Muscle layer of duodenum (tissue), 2 donors: Measurements from ENCODE around the gene RFX2.
"Not testable (repeated sequence)": the region's sequence is repeated elsewhere in the genome, so short reads cannot be mapped to it uniquely, and the experiment has no call there.

ENCODE experiments used
- H3K27ac ChIP-seq: one replicate; pipeline ENCODE4 v1.7.0; 2013; ENCODE audit warnings: mild to moderate bottlenecking, low read length
- H3K27me3 ChIP-seq: one replicate; pipeline ENCODE4 v1.7.0; 2013; ENCODE audit warnings: low read depth, mild to moderate bottlenecking, control low read depth, low read length
- H3K36me3 ChIP-seq, 2 donors: one replicate each; pipeline ENCODE4 v1.7.0; 2013; ENCODE audit warnings: low read length in 2 of 2, control low read depth in 1 of 2, mild to moderate bottlenecking in 1 of 2; ENCODE audit not compliant: insufficient read depth in 2 of 2, control insufficient read depth in 1 of 2
- H3K4me1 ChIP-seq, 2 donors: one replicate each; pipeline ENCODE4 v1.7.0; 2013; ENCODE audit warnings: low read length in 2 of 2, mild to moderate bottlenecking in 2 of 2, control low read depth in 1 of 2, moderate library complexity in 1 of 2; ENCODE audit not compliant: insufficient read depth in 2 of 2, control insufficient read depth in 1 of 2
- H3K4me3 ChIP-seq, 2 donors: one replicate each; pipeline ENCODE4 v1.7.0; 2013; ENCODE audit warnings: low read length in 2 of 2, low read depth in 1 of 2, mild to moderate bottlenecking in 1 of 2
- H3K9me3 ChIP-seq, 2 donors: one replicate each; pipeline ENCODE4 v1.7.0; 2013; ENCODE audit warnings: low read length in 2 of 2, control low read depth in 1 of 2, mild to moderate bottlenecking in 1 of 2; ENCODE audit not compliant: control insufficient read depth in 1 of 2
- donor health status: healthy.

RFX2 gene

DNA sequence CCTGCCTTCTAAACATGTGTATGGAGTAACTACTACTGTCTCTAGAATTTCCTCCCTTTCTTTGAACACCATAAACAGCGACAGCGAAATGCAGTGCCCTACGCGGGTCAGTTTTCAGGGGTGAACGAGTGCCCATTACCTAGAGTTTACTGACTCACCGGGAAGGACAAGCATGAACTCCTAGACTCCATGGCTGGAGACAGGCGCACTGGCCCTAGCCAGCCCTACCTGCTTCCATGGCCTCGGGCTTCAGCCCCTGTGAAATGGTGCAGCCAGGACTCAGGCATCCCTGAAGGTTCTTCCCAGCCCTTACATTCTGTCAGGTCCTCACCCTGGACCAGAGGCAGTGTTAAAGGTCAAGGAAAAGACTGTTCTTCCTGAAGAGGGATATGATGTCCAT, 140.8 kb downstream of the RFX2 start:
- Histone ChIP-seq H3K4me1 (peaks cover 36 to 62% of the 10 kb centered on the region in 2 donors), H3K27ac (no peak overlapping the region), H3K4me3 (no peak overlapping the region), H3K36me3 (peaks cover 5 to 11% of the 10 kb centered on the region in 2 donors), H3K27me3 (no peaks in the 10 kb centered on the region), H3K9me3 (no peaks in the 10 kb centered on the region)

DNA sequence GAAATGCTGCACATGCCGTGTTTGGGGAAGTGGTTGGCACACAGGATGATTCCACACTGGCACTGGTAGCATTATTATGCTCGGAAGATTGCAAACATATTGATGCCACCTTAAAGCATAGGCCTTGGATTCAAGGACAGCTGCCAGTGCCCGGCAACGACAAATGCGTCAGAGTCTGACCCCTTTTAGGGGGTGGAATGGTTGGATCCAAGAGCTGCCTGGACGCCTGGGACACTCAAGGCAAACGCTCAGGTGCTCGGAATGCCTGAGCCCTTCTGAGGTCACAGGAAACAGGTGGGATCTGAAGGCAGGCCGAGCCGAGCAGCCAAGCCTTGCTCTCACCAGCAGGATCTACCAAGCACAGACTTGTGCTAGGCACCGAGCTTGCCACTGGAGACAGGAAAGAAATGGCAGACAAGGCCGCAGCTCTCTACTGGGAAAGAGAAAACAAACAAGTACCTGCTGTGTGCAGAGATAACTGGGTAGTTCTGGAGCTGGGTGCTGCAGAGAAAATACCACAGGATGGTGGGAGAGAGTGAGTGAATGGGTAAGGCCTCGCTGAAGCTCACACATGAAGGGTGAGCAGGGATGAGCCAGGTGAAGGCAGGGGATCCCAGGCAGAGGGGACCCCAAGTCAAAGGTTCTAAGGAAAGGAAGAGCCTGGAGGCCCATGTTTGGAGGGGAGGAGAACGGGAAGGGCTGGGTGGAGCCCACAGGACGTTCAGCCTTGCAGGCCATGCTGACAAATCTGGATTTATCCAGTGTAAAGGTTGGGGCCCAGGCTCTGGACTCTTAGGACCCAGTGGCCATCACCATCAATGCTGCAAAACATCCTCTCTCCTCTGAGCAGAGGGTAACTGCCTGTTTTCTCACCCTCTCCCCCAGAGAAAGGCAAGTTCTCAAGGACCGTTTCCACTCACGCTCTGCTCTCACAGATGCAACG, 141.6 kb downstream of the RFX2 start:
- no peaks in the 10 kb centered on the region for H3K27me3 ChIP-seq

DNA sequence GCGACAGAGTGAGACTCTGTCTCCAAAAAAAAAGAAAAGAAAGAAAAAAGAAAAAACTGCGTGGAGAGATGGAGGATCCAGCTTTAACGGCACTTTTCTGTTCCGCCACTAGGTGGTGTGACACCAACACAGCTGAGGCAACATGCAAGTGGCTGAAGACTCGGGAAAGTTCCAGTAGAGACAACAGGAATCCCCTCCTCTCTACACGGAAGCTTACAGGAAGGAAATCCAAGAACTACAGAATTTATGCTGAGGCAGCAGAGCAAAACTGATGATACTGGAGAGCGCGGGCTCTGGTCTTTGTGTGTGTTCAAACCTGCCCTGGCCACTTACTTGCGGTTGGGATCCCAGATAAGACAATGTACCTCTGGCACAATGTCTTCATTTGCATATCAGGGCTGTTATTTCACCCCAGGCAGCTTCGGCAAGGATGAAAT, 142.3 kb downstream of the RFX2 start:
- no peaks in the 10 kb centered on the region for H3K27me3 ChIP-seq
- H3K27ac ChIP-seq = peak overlapping the region; percentile 7
- H3K4me1 ChIP-seq = peaks cover 29 to 55% of the 10 kb centered on the region in 2 donors
- H3K9me3 ChIP-seq = no peaks in the 10 kb centered on the region
- no peak overlapping the region for H3K4me3 ChIP-seq
- H3K36me3 ChIP-seq = no peaks in the 10 kb centered on the region

More for the DNA sequence above, 141.6 kb downstream of the RFX2 start:
- peaks cover 0 to 5% of the 10 kb centered on the region in 2 donors for H3K36me3 ChIP-seq
- no peaks in the 10 kb centered on the region for H3K9me3 ChIP-seq
- no peak overlapping the region for H3K4me3 ChIP-seq
- H3K4me1 ChIP-seq = peaks cover 29 to 55% of the 10 kb centered on the region in 2 donors
- H3K27ac ChIP-seq = peak overlapping the region; percentile 7

DNA sequence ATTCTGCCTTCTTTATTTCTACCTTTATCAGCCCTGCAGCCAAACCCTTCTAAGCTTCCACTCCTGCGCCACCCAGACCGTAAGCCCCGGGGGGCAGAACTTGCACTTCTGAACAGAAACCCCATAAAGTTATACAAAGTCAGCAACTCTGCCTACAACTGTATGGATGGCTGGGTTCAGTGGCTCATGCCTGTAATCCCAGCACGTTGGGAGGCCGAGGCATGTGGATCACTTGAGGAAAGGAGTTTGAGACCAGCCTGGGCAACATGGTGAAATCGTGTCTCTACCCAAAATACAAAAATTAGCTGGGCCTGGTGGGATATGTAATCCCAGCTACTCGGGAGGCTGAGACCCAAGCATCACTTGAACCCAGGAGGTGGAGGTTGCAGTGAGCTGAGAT, 142.7 kb downstream of the RFX2 start:
- Histone ChIP-seq H3K36me3 (no peaks in the 10 kb centered on the region), H3K9me3 (no peaks in the 10 kb centered on the region), H3K27me3 (no peaks in the 10 kb centered on the region), H3K27ac (peak overlapping the region; percentile 28), H3K4me3 (no peak overlapping the region), H3K4me1 (peaks cover 34 to 55% of the 10 kb centered on the region in 2 donors)

GRCh38 chr19:5966941-5967340, 143.4 kb downstream of the RFX2 start:
- H3K27ac ChIP-seq = peak overlapping the region; percentile 28
- H3K36me3 ChIP-seq = no peaks in the 10 kb centered on the region
- H3K4me1 ChIP-seq = peaks cover 40 to 55% of the 10 kb centered on the region in 2 donors
- no peaks in the 10 kb centered on the region for H3K27me3 ChIP-seq
- H3K4me3 ChIP-seq = no peak overlapping the region
- no peaks in the 10 kb centered on the region for H3K9me3 ChIP-seq

- Histone ChIP-seq H3K27me3 (no peaks in the 10 kb centered on the region), H3K36me3 (no peaks in the 10 kb centered on the region), H3K27ac (peak overlapping the region; percentile 26), H3K4me1 (peaks cover 44 to 61% of the 10 kb centered on the region in 2 donors), H3K9me3 (no peaks in the 10 kb centered on the region), H3K4me3 (no peak overlapping the region)
These were observed 144.1 kb downstream of the RFX2 start for GRCh38 chr19:5966215-5966614.

DNA sequence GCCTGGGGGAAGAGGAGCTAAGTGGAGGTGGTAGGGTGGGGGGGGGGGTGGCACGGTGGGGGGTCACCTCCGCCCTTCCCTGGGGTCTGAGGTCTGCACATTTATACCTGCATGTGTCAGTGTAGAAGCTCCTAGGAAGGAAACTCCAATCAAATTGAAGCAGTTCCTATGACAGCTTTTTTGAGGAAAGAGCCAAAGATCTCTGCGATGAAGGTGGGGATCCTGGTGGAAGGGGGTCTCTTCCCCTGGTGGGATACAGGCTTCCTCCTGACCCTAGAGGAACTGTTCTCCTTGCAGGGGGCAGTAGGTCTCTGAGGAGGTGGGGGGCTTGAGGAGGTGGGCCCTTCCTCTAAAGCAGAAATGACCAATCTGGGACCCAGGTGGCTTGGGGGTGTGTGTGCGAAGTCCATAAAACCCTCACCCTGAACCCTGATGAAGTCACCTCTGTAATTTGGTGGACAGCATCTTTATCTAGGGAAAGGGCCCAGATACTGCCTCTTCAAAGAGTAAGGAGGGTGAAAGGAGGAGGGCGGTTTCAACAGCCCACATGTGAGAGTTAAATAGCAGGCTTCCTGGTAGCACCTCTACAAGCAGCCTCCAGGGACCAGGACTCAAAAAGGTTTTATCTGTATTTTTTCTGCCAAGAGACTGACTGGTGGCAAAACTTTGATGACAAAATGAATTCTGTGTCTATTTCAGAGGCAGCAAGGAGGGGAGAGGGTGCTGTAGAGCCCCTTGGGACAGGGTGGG, 145.3 kb downstream of the RFX2 start:
- peak overlapping the region; percentile 26 for H3K27ac ChIP-seq
- peaks cover 44 to 72% of the 10 kb centered on the region in 2 donors for H3K4me1 ChIP-seq
- H3K9me3 ChIP-seq = no peaks in the 10 kb centered on the region
- no peaks in the 10 kb centered on the region for H3K27me3 ChIP-seq
- H3K4me3 ChIP-seq = no peak overlapping the region
- H3K36me3 ChIP-seq = no peaks in the 10 kb centered on the region

- Histone ChIP-seq H3K9me3 (no peaks in the 10 kb centered on the region), H3K27ac (no peak overlapping the region), H3K36me3 (no peaks in the 10 kb centered on the region), H3K27me3 (no peaks in the 10 kb centered on the region), H3K4me1 (peaks cover 38 to 69% of the 10 kb centered on the region in 2 donors), H3K4me3 (no peak overlapping the region)
These were observed 146.4 kb downstream of the RFX2 start for GRCh38 chr19:5963855-5964254.

- not testable (repeated sequence) for H3K27me3 ChIP-seq, H3K27ac ChIP-seq, H3K36me3 ChIP-seq, H3K9me3 ChIP-seq, H3K4me3 ChIP-seq
- H3K4me1 ChIP-seq = peaks cover 32 to 63% of the 10 kb centered on the region in 2 donors
These were observed 147.0 kb downstream of the RFX2 start for GRCh38 chr19:5963259-5963658.

DNA sequence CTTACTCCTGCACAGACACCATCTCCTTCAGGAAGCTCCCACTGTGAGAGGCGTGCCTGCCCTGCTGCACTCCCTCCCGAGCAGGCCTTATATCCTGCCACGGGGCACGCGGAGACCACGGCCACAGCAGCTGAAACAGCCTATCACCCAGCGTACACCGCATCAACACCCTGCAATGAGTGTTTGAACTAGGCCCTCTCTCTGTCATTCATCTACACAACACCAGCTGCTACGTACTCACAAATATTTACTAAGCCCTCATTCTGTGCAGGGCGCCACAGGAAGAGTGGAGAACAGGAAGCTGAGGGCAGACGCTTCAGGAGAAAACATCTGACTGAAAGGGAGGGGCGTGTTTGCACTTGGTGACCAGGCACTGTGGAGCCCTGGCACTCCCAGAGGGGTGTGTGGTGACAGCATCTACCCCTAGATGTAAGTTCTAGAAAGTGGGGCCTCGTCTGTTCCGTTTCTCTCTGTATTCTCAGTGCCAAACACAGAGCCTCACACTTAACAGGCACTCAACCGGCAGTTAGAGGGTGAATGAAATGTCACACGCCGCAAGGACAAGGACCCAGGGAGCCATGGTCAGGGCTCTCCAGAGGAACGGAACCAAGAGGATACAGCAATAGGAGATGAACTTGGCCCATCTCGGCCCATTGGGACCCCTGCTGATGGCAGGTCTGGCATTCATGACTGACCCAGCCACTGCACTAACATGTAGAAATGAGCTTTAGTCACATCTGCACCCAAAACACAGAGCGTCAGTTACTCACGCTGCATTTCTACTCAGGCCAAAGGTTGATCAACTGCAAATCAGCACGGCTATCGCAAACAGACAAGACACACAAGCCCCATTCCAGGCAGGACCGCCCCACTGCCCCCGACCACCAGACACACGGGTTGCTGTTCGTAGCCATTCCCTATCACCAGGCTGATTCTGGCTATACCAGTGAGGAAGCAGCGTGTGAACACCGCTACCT, 148.0 kb downstream of the RFX2 start:
- no peaks in the 10 kb centered on the region for H3K27me3 ChIP-seq
- H3K9me3 ChIP-seq = no peaks in the 10 kb centered on the region
- peaks cover 23 to 53% of the 10 kb centered on the region in 2 donors for H3K4me1 ChIP-seq
- peak overlapping the region; percentile 49 for H3K27ac ChIP-seq
- H3K36me3 ChIP-seq = no peaks in the 10 kb centered on the region
- peak overlapping the region in 1 of 2 donors; percentile 8 for H3K4me3 ChIP-seq
